KMS-11 (cell line): ENCODE data around the gene TSSK2.

Source experiments
- H2AFZ ChIP-seq: fragments of 200-600 bp; sonication (generic); 2 replicates; pipeline ENCODE4 v1.6.1; 2016; ENCODE audit warnings: antibody characterized with exemption, mixed run types, low read depth
- H3K27ac ChIP-seq: fragments of 200-600 bp; sonication (generic); 2 replicates; pipeline ENCODE4 v1.6.1; 2016; ENCODE audit warnings: mild to moderate bottlenecking, mixed run types
- H3K27me3 ChIP-seq: fragments of 200-600 bp; sonication (generic); 2 replicates; pipeline ENCODE4 v1.6.1; 2017; ENCODE audit warnings: mild to moderate bottlenecking, low read depth, mixed run types, moderate library complexity; ENCODE audit not compliant: insufficient read depth
- H3K36me3 ChIP-seq: fragments of 200-600 bp; sonication (generic); 2 replicates; pipeline ENCODE4 v1.6.1; 2017; ENCODE audit warnings: mild to moderate bottlenecking, mixed run types; ENCODE audit not compliant: insufficient read depth
- H3K4me1 ChIP-seq: fragments of 200-600 bp; sonication (generic); 2 replicates; pipeline ENCODE4 v1.6.1; 2016; ENCODE audit warnings: mild to moderate bottlenecking, low read depth, mixed run types; ENCODE audit not compliant: poor library complexity, severe bottlenecking
- H3K4me2 ChIP-seq: fragments of 200-600 bp; sonication (generic); 2 replicates; pipeline ENCODE4 v1.7.0; 2016; ENCODE audit warnings: mild to moderate bottlenecking, mixed run types
- H3K4me3 ChIP-seq: fragments of 200-600 bp; sonication (generic); IDR thresholded peaks from 2 replicates; pipeline ENCODE4 v1.6.1; 2017; ENCODE audit warnings: low read depth, low read length, mixed read lengths; ENCODE audit not compliant: insufficient read depth
- H3K79me2 ChIP-seq: fragments of 200-600 bp; sonication (generic); 2 replicates; pipeline ENCODE4 v1.6.1; 2016; ENCODE audit warnings: low read depth, mixed run types; ENCODE audit not compliant: insufficient read depth
- H3K9ac ChIP-seq: fragments of 200-600 bp; sonication (generic); 2 replicates; pipeline ENCODE4 v1.6.1; 2016; ENCODE audit warnings: mild to moderate bottlenecking, mixed run types
- H4K20me1 ChIP-seq: fragments of 200-600 bp; sonication (generic); 2 replicates; pipeline ENCODE4 v1.6.1; 2016; ENCODE audit warnings: mild to moderate bottlenecking, mixed run types; ENCODE audit not compliant: insufficient read depth
- CTCF ChIP-seq: fragments of 200-600 bp; sonication (generic); conservative IDR thresholded peaks from 2 replicates; pipeline ENCODE4 v1.6.1; 2017; ENCODE audit warnings: low read depth, mild to moderate bottlenecking, antibody characterized with exemption, low read length, moderate library complexity, mixed read lengths

The TSSK2 gene

GRCh38 chr22:19181786-19182471 lies 50.8 kb downstream of the TSSK2 start:
- no peak overlapping the region for H3K4me2 ChIP-seq
- H3K4me3 ChIP-seq = no peak overlapping the region
- no peak overlapping the region for H3K27ac ChIP-seq
- H3K27me3 ChIP-seq = no peaks in the 10 kb centered on the region
- H3K9ac ChIP-seq = no peak overlapping the region
- peaks cover 14% of the 10 kb centered on the region for H3K4me1 ChIP-seq
- no peak overlapping the region for H2AFZ ChIP-seq
- no peaks in the 10 kb centered on the region for H3K79me2 ChIP-seq
- no peaks in the 10 kb centered on the region for H4K20me1 ChIP-seq
- TF ChIP-seq CTCF = no peak
- H3K36me3 ChIP-seq = no peaks in the 10 kb centered on the region
